GM19395 (cell line): Measurements from ENCODE around the gene FRMD4A.
"Not testable (repeated sequence)": the region's sequence is repeated elsewhere in the genome, so short reads cannot be mapped to it uniquely, and the experiment has no call there.

Experiments
- ATAC-seq: cut with Tn5 transposase; IDR thresholded peaks from one replicate; pipeline ENCODE4 v1.9.1; 2021; ENCODE audit warnings: mild to moderate bottlenecking, moderate library complexity; ENCODE audit not compliant: unreplicated experiment

Gene FRMD4A

DNA sequence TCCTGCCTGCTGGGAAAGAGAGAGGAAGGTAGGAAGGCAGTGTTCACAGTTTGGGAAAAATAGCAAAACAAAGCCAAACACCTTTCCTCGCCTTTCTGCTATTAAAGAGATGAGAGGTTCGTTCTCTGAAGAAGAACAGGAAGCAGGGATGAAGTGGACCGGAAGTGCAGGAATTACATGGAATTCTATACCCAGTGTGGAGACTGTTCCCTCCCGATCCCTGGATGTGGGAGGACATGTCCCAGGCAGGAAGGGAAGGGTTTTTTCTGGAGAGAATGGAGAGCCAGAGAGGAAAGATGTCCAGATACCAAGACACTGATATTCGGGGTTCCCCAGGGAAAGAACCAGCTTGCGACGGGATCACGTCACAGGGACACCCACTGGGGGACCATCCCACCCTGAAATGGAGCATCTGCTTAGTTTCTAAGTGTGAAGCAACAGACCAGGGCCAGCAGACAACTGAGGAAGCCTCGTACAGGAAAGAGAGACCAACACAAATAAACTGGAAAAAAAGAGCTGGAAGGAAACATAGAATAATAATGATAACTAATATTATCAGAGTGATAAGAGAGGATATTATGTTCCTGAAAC lies 556.3 kb downstream of the FRMD4A start:
- ATAC-seq, result no peak

DNA sequence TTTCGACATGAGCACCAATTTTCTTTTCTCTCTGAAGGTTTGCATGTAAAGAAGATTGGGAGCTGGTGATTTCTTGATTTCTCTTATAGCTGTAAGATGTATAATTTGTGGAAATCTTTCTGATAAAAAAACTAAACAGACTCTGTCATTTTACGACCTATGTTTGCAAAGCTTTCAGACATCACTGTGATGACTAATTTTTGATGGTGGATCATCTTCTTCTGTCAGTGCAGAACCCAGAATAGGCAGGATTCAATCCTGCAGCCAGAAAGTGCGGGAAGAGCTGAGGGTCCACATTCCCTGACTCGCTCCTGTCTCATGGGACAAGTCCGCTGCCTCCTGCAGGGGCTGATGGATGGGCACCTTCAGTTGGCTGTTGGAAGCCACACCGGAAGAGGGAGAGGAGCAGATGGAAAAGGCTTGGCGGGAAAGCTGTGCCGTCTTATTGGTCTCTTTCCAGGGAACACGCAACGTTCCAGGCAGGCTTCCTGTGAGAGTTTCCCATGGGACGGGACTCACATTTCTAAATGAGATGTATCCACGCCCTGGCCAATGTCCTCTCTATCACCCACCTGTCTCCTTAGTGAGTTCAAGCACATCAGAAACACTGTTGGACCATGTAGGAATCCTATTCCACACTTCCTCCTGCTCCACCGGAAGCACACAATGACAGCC lies 557.1 kb downstream of the FRMD4A start:
- ATAC-seq, result no peak

DNA sequence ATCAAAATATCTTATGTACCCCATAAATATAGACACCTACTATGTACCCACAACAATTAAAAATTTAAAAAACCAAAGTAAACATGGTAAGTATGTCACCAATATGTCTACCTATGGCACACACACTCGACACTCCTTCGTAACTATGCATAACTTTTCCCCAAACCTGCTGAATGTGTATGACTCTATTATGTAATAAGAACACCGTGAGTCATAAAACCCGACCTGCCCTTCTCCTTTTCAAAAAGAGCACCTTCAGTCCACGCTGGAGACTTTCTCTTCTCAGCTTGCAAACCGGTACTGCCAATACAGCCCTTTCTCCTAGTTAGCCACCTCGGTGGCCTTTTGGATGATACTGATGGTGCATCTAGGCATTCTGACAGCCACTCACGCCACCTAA lies 557.7 kb downstream of the FRMD4A start:
- ATAC-seq, result no peak

DNA sequence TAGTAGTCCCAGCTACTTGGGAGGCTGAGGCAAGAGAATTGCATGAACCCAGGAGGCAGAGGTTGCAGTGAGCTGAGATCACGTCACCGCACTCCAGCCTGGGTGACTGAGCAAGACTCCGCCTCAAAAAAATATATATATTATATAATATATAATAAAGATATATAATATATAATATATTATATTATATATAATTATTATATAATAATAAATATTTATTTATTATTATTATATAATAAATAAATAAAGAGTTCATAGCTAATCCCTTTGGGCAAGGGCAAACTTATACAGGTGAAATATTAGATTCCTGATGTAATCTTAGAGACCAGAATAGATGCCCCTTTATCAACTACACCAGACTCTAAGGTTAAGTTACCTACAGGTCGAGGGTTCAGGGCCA lies 558.7 kb downstream of the FRMD4A start:
- ATAC-seq, result no peak

DNA sequence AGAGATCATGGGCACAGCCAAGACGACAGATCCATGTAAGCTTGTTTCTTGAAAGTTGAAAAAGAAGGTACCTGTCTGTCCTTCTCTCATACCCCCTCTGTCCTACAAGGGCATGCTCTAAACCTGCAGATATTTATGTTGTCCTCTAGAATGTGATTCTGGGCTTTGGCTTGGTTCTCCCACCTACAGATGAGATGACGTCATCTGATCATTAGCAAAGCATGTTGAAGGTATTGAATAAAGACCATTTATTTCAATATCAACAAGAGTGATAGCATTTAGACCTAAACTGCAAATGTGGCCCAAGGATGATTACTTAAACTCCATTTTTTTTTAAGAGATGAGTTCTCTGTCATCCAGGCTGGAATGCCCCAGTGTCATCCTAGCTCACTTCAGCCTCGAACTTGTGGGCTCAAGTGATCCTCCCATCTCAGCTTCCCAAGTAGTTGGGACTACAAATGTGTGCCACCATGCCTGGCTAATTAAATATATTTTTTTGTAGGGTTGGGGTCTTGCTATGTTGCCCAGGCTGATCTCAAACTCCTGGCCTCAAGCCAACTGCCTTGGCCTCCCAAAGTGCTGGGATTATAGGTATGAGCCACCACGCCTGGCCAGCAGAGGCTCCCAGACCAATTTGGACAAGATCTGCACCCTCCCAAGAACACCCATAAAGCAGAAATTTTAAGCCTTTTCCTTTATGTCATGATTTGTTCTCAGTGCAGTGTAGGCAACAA lies 559.8 kb downstream of the FRMD4A start:
- ATAC-seq, result no peak

DNA sequence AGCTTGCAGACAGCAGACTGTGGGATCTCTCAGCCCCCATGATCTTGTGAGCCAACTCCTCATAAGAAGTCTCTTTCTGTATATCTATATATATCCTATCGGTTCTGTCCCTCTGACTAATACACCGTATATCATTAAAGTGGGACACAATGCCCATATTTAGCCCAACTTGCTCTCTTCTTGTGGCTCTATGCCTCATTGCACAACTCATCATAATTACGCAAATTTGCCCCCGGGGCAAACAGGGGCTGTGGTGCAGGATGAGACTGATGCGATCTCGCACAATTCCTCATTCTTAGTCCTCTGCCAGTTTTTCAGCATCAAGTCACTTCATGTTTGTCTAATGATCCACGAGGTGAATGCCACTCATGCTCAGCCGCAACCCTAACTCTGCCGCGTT lies 560.8 kb downstream of the FRMD4A start:
- no peak for ATAC-seq

DNA sequence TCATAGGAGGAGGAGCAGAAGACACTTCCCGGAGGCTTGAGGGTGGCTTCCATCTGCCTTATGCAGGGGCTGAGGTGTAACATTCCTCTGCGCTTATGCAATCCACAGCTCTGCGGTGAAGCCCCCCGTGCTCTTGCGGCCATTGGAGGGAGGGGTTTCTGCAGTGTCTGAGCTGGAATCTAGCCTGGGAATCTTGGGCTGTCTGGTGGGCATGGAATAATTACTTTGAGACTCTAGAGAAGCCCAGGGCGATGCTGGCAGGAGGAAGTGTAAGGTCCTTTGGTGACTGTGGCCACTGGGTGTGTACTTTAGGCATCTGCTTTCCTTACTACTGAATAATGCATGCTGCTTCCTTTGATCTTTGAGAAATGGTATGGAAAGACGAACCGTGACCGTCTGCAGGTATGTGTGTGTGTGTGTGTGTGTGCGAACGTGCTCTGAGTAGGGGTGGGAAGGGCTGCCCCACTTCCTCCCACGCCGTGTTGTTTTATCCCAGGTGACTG lies 563.0 kb downstream of the FRMD4A start:
- ATAC-seq, result no peak

DNA sequence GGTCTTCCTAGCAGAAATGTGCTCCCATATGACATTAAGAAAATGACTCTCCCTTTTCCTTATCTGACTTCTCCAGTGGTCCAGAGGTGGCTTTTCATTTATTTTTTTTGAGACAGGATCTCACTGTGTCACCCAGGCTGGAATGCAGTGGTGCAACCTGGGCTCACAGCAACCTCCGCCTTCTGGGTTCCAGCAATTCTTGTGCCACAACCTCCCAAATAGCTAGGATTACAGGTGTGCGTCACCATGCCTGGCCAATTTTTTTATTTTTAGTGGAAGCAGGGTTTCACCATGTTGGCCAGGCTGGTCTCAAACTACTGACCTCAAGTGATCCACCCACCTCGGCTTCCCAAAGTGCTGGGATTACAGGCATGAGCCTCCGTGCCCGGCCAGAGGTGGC lies 563.6 kb downstream of the FRMD4A start:
- not testable (repeated sequence) for ATAC-seq

DNA sequence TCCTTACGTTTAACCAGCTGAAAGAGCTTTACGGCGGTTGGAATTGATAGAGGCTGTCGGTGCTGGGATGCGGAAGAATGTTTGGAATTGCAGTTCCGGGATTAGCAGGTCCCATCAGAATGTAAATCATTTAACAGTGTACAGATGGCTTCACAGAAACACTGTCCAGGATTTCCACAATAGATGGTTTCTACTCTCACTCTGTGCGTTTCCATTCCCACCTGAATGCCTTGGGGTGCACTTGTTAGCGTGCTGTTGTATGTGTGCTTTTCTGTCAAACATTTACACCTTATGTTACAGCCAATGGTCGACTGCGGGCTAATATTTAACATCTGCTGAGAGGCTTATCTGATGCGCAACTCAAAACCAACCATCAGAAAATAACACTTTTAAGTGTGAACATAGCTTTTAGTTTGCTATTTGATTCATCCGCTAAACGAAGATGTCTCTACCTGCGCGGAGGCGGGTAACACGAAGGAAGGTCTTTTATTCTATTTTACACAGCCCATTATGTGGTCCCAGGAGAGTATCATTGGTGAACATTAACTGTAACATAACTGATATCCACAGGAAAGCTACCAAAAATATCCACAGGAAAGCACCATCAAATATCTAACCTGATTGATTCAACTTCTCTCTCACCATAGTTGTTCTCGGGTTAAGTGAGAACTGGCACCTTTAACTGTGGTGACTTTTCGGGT lies 564.9 kb downstream of the FRMD4A start:
- ATAC-seq, result peak; percentile 49

DNA sequence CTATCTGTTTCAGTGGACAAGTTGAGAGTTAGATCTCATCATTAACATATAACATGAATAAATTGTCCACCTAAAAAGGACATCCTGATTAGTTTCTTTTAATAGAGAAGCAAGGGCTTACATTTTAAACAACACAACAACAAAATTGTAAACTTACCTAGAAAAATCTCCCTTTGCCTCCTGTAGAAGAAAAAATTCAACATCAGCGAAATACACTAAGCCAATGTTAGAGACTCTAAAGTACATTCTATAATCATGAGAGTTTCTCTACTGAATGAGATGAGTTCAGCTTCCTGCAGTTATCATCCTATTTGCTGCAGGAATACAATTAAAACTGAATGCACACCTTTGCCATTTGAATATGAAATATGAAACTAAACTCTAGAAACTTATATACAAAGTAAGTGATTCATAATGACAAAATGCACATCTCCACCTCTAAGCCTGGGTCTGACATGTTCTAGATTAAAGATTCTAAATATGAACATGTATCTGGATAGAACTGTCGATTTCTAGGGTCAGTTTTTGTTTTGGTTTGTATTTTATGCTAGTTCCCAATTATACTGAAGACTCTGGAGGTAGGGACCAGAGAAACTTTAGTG lies 569.1 kb downstream of the FRMD4A start:
- ATAC-seq, result no peak

DNA sequence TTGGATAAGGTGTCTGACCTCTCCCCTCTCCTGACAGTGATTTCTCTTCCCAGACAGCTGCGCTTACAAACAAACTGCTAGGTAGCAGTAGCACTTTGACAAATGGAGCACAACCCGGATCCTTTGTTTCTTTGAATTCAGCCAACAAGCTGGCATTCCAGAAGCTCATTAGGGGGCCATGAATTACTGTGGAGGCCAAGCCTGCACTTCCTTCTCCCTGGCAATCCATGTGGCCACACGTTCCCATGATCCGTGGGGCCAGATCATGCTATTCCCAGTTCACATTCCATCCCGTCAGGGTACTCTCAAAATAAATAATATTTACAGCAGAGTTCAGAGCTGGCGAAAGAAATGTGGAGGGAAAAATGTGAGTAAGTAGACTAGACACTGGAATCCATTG lies 571.6 kb downstream of the FRMD4A start:
- ATAC-seq, result no peak

DNA sequence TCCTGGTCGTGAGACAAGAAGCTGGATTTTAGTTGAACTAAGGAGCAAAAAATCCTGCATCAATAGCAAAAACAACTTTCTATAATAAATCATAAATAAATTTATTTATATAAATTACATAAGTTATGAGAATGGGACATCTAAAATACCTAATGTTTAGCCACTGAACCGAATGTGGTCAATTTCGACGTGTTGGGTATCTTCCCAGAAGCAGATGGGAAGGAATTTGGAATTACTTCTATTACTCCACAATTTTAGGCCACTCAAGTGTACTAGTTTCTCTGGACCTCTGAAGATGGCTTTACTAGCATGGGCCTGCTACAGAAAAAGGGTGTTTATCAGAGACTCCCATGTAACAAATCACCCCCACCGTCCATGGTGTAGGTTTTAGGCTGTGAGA lies 572.0 kb downstream of the FRMD4A start:
- no peak for ATAC-seq

DNA sequence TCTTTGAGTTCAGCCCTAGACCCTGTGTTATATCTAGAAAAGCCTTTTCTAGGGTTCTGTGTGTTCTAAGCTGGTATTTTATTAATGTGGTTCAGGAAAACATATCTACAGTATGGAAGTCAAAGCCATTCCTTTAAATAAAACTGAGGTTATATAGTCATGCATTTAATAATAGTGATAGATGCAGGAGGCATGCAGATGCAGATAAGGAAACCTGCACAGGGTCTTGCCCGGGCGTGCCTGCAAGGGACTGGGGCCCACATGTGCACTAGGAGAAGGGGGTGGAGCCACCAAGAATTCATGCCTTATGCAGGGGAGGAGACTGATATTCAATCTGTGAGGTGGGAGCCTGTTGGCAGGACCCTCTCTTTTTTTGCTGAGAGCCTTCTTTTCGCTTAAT lies 572.4 kb downstream of the FRMD4A start:
- ATAC-seq, result no peak

DNA sequence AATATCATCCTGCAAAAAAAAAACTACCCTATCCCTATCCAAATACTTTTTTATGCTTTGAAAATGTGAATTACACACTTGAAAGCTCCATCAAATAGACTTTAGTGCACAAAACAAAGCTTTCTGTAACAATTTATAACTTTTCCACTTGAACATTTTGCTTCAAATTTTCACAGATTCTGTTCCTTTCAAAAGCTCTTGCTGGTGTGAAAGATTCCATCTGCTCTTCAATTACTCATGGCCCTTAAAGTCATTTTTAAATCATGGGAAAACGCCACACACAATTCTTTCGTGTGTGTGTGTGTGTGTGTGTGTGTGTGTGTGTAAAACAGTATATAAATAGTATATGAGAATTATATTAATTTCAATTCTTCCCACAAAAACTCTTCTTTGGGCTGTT lies 576.4 kb downstream of the FRMD4A start:
- no peak for ATAC-seq

DNA sequence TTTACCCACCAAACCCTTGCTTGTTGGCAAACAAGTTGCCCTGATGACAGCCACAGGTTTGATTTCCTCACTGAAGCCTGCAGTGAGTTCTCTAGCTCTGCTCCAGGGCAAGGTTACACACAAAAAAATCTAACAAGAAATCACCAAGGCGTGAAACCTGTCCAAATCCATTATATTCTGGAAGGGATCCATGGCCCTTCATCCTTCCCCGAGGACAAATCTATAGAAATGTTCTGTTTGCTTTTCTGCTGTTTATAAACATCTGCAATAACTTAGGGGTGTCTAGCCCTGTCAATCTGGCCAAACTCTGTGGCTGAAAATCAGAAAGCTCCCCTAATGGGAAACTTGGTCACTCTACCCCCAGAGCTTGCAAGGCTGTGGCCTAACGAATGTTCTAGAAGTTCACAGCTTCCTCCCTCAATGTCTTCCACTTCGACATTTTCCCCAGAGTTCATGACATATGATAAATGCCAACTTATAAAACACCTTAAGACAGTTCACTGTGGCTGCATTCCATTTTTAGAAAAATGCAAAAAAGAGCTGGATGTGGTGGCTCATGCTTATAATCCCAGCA lies 579.4 kb downstream of the FRMD4A start:
- no peak for ATAC-seq

DNA sequence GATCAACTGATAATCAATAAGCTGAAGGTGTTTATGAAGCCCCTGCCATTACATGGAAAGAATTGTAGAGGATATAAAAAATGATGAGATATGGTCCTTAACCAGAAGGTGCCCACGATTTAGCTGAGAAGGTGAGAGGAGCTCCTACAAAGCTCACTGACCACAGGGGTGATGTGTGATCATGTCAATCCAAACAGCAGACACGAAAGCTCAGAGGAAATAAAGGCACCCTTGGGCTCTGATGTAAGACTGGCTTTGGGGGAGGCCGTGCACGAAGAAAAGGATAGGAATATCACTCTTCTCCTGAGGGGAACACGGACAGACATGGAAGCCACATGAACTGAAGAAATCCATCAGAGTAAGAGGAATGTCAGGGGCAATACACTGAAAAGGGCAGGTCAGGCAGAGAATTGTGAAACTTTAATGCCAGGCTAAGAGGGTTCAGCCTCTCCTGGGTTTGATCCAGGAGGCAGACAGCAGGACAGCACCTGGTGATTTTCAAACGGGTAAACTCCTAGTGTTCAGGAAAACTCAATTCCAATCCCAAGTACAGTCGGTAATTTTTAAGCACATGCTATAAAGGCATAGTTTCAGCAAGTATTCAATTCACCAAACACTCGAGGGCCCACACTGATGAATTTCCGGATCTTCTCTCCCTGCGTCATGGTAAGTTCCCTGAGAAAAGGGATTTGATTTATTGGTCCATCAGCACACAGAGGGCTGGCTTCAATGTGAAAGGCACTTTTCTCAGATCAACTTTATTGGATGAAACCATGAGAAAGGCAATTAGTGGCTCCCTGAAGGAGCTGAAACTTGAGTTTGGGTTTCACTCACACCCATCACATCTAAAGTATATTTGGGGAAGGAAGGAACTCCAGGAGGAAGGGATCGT lies 580.2 kb downstream of the FRMD4A start:
- ATAC-seq, result no peak

DNA sequence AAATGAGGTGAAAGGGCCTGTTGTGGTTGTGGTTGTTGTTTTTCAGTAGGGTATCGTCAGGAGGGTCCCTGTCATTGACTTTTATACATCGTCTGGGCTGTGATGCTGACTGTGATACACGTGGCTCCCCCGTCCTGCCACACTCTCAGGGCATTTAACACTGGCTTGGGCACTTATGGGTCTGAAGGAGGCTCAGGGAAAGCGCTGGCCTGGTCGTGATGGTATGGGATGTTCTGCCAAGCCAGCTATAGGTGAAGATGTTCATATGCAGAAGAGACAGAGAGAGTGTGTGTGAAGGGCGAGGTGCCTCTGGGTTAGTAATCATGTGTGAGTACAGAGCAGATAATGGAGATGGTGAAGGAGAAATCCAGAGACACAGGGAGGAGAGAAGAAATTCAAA lies 585.5 kb downstream of the FRMD4A start:
- ATAC-seq, result no peak

DNA sequence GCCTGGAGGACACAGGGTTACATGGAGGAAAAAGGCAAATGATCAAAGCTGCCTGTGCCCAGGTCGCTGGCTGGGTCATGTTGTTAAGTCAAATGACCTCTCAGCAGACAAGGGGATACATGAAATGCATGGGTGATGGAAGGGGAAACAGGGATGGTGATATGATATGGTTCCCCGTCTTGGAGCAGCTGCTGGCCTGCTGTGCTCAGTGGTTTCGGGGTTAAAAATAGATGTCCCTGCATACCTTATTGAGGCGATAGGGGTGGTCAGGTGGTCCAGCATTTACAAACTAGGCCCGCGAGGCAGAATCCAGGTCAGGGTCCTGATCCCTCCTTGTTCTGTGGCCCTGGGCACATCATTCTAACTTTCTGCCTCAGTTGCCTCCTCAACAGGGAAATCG lies 586.8 kb downstream of the FRMD4A start:
- ATAC-seq, result no peak

DNA sequence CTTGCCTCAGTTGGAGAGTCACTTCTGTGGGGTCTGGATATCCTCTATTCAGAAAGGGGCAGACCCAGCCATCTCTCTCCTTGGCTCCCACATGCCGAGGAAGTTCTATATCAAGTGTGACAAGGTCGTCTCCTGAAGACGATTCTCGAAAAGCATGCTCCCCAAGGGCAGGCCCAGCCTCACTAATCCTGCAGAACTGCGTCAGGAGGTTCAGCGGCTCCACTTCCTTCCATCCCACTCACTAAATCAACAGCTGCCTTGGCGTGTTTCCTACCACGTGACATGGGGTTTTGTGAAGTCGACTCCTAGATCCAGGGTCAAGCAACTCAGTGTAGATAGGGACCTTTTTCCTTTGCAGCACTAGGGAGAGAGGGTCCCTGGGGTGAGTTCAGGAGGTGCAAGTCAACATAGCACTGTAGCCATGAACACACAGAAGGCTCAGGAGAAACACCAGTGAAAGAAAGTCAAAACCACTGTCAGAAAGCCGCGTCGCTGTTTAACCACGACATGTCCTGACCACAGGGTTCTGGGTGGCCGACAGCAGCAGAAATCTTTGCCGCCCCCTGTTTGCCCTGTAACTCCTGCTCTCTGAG lies 587.5 kb downstream of the FRMD4A start:
- ATAC-seq, result peak; percentile 67
